AG08395 (cell line): ENCODE results near the gene GSK3A.

ENCODE experiments used
- DNase-seq: peaks from one replicate; pipeline ENCODE4 v3.0.0; 2012; ENCODE audit warnings: mixed read lengths, low spot score

GSK3A gene

GRCh38 chr19:42242512-42243409 lies at the start of gene GSK3A:
GSK3A (minus strand) TSS chr19:42242602; CDS start chr19:42242465, 137 bp downstream.
- DNase-seq: peak; percentile 94

GRCh38 chr19:42291435-42291810 lies 49.0 kb upstream of the GSK3A start:
- DNase-seq: no peak

DNA sequence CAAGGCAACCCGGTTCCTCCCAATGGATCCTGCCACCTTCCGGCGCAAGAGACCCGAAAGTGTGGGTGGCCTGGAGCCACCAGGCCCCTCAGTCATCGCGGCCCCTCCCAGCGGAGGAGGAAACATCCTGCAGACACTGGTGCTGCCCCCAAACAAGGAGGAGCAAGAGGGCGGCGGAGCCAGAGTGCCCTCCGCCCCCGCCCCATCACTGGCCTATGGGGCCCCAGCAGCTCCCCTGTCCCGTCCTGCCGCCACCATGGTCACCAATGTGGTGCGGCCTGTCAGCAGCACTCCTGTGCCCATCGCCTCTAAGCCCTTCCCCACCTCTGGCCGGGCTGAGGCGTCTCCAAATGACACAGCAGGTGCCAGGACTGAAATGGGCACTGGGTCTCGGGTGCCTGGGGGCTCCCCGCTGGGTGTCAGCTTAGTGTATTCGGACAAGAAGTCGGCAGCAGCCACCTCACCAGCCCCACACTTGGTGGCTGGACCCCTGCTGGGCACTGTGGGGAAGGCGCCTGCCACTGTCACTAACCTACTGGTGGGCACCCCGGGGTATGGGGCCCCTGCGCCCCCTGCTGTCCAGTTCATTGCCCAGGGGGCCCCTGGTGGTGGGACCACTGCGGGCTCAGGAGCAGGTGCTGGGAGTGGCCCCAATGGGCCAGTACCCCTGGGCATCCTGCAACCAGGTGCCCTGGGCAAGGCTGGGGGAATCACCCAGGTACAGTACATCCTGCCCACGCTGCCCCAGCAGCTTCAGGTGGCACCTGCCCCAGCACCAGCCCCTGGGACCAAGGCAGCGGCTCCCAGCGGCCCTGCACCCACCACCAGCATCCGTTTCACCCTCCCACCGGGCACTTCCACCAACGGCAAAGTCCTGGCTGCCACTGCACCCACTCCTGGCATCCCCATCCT lies 48.4 kb upstream of the GSK3A start:
- DNase-seq: no peak

- no peak for DNase-seq
Measured at GRCh38 chr19:42290136-42290522, 47.7 kb upstream of the GSK3A start.

DNA sequence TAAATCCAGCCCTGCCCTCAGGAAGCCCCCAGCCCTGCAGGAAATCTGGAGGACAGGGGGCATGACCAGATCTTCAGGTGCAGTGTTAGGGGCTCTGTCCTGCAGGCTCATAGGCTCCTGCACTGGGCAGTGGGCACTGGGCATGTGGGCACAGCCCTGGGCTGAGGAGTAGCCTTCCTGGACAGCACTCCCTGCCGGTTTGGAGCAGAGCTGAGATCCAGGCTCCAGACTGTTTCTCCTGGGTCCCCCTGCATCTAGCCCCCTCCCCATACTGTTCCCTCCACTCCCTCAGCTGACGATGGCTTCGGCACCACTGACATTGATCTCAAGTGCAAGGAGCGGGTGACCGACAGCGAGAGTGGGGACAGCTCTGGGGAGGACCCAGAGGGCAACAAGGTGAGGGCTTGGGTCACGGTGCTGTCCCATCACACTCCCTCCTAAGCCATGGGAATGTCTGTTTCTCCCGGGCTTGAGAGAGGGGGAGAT lies 47.2 kb upstream of the GSK3A start:
- DNase-seq: no peak

GRCh38 chr19:42288881-42289555 lies 46.6 kb upstream of the GSK3A start:
- DNase-seq: no peak

DNA sequence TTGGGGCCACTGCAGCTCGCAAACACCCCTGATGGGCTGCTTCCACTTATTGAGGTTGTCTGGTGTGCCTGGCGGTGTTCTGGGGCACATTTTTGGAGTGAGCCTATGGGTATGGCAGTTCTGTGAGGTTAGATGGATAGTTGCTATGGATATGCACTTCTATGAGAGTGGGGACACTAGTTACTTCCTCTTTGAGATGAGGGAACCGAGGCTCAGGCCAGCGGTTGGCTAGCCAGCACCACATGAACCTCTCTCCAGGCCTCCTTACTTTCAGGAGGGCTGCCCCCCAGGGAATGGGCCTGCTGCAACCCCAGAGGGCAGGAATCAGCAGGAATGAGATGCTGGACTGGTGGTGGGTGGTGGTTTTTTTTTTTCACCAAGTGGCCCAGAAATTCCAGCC lies 46.0 kb upstream of the GSK3A start:
- no peak for DNase-seq

DNA sequence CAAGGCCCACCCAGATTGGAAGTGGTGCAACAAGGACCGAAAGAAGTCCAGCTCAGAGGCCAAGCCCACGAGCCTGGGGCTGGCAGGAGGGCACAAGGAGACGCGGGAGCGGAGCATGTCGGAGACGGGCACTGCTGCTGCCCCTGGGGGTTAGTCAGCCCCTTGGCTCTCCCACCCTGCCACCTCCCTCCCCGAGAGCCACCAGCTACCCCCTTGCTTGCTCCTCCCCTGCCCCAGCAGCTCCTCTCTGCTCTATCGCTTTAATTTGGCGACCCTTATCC lies 45.4 kb upstream of the GSK3A start:
- no peak for DNase-seq

DNA sequence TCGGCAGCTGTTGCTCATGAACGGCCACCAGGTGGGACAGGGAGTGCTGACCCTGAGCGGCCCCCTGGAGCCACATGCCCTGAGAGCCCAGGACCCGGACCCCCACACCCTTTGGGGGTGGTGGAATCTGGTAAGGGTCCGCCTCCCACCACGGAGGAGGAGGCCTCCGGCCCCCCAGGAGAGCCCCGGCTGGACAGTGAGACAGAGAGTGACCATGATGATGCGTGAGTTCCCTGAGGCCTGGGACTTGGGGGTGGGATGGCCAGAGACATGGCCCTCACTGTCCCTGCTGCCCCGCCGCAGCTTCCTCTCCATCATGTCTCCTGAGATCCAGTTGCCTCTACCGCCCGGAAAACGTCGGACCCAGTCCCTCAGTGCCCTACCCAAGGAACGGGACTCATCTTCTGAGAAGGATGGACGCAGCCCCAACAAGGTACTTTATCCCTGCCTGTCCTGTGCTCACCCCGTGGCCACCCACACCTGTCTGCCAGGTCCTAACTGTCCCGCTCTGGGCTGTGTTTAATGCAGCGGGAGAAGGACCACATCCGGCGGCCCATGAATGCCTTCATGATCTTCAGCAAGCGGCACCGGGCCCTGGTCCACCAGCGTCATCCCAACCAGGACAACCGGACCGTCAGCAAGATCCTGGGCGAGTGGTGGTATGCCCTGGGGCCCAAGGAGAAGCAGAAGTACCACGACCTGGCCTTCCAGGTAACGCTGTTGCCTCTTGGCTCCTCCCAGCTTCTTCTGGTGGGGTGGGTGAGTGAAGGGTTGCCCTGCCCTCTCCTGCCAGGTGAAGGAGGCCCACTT lies 44.8 kb upstream of the GSK3A start:
- DNase-seq: no peak

- DNase-seq: no peak
Measured at GRCh38 chr19:42286349-42287016, 44.1 kb upstream of the GSK3A start.

GRCh38 chr19:42285988-42286348 lies 43.6 kb upstream of the GSK3A start:
- no peak for DNase-seq

GRCh38 chr19:42285541-42285941 lies 43.1 kb upstream of the GSK3A start:
- DNase-seq: no peak

DNA sequence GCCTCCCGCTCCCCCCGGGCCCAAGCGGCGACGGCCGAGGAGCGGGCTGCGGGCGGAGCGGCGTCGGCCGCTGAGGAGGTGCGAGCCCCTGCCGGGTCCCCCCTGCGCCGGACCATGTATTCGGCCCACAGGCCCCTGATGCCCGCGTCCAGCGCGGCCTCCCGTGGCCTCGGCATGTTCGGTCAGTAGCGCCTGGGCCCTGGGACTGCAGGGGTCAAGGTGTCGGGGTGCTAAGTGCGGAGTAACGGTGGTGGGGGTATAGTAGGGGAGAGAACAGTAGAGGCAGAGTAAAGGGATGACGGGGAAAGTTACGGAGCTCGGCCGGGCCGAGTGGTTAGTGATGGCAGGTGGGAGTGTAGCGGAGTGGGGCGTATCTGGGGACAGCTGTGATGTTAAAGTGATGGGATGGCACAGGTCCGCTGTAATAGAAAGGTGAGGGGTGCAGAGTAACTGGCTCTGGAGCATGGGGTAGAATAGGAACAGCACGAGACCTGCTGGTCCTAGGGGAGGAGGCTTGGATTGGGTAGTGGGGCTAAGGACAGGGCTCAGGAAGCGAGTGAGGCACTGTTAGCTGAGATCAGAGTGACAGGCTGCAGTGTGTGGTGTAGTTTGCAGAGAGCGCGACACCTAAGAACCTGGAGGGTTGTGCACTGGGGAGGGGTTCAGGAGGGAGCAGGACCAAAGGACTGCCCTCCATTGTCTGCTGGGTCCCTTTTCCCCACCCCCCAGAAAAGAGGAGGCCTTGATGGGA lies 42.4 kb upstream of the GSK3A start:
- DNase-seq: no peak

DNA sequence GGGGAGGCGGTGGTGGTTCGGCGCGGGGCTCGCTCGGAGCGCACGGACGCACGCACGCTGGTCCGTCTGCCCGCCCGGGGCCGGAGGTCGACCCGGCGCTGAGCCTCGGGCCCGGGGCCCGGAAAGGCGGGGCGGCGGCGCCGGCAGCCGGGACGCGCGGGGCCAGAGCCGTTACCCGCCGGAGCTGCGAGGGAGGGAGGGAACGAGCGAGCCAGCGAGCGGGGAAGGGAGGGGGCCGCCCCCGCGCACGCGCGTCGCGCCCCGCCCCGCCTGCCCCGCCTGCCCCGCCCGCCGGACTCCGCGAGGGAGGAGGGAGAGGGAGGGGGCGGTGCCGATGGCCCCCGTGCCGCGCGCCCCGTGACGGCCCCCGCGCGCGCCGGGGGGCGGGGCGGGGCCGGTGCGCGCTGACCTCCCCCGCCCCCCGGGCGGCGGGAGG lies 41.7 kb upstream of the GSK3A start:
- DNase-seq: peak; percentile 97

DNA sequence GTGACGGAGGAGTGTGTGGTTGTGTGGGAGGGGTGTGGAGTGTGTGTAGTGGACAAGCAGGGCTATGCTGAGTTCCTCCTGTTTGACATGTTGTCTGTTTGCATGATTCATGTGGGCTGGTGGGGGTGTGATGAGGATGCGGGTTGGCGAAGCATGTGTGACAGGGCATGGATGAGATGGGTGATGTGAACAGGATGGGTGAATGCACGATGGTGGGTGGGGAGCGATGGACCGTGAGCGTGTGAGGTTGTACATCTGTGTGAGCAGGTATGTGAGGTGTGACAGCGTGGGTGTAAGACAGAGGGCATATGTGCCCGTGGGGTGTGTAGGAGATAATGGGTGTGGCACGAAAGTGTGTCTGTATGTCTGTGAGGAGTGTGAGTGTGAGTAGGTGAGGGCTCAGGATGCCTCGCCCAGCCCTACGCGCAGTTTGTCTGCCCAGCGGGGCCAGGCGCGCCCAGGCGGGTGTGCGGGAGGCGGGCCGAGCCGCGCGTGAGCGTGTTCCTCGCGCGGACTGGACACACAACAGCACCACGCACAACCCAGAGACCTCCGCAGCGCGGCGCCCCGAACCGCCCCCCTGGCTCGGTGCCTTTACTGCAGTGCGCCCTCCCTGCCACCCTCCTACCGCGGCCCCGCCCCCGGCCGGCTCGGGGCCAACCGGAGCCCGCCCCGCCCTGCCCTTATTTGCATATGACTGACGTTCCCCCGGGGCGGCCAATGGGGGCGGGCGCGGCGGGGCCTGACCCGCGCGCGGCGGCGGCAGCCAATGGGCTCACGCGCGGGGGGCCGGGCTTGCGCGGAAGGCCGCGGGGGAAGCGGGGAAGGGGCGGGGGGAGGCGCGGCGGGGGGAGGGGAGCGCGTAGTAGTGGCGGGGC lies 41.0 kb upstream of the GSK3A start:
- DNase-seq: peak; percentile 97

DNA sequence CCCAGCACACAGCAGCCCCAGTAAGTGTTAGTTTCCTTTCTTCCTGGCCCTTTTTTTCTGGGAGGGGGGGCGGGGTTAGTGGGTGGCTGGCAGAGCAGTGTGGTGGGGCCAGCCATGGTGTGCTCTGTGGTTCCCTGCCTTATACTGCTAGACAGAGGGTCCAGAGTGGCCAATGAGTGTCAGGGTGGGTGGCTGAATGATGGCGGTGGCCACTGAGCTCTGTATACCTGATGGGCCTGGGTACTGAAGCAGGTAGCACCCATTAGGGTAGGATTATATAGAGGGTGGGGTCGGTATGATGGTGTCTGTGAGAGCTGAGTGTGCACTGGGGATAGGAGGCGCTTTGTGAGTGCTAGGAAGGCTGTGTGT lies 40.4 kb upstream of the GSK3A start:
- DNase-seq: no peak

GRCh38 chr19:42281827-42282762 lies 39.7 kb upstream of the GSK3A start:
- DNase-seq: no peak

DNA sequence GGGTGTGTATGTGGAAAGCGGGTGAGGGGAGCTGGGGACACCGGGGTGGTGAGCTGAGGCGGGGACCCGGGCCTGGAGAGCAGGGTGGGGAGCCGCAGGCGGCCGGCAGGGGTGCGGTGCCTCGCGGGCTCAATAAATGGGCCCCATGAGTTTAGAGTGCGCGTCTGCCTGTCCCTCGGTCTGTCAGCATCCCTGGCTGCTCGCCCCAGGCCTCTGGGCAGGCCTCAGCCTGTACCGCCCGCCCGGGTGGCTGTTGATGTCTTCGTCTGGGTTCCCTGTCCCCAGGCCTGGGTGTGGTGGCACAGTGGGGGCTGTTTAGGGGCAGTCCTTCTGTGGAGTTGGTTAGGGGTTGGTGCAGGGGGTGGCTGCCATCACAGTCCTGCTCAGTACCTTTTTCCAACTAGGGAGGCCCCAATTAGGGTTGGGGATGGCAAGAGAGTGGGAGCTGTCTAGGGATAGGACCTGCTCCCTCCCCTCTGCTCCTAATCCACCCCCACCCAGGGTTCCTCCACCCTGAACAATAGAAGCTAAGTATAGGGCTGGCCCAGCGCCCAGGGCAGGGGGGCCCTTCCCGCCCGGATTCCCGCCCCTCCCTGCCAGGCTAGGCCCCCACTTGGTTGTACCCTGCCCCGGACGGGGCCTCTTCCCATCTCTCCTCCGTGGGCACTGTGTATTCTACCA lies 38.9 kb upstream of the GSK3A start:
- DNase-seq: no peak
